Measurements from ENCODE around the gene TESMIN.

Gene TESMIN

GRCh38 chr11:68710409-68710808 lies 40.9 kb downstream of the TESMIN start:
- DNase-seq (ENCODE audit: low spot score), result no peak

GRCh38 chr11:68709062-68709461 lies 42.3 kb downstream of the TESMIN start:
- DNase-seq (ENCODE audit: low spot score), result no peak

GRCh38 chr11:68707527-68707926 lies 43.8 kb downstream of the TESMIN start:
- no peak for DNase-seq (ENCODE audit: low spot score)

GRCh38 chr11:68704887-68705286 lies 46.4 kb downstream of the TESMIN start:
- no peak for DNase-seq (ENCODE audit: low spot score)

- DNase-seq (ENCODE audit: low spot score), result no peak
Measured at GRCh38 chr11:68698993-68699392, 52.3 kb downstream of the TESMIN start.

- DNase-seq (ENCODE audit: low spot score), result no peak
Measured at GRCh38 chr11:68695531-68695930, 55.8 kb downstream of the TESMIN start.

GRCh38 chr11:68694431-68695297 lies 56.7 kb downstream of the TESMIN start:
- DNase-seq (ENCODE audit: low spot score), result no peak

GRCh38 chr11:68693484-68693882 lies 57.8 kb downstream of the TESMIN start:
- no peak for DNase-seq (ENCODE audit: low spot score)

GRCh38 chr11:68692871-68693483 lies 58.3 kb downstream of the TESMIN start:
- no peak for DNase-seq (ENCODE audit: low spot score)

GRCh38 chr11:68692115-68692514 lies 59.2 kb downstream of the TESMIN start:
- DNase-seq (ENCODE audit: low spot score), result no peak

GRCh38 chr11:68691402-68691784 lies 59.9 kb downstream of the TESMIN start:
- DNase-seq (ENCODE audit: low spot score), result no peak

GRCh38 chr11:68690671-68691401 lies 60.5 kb downstream of the TESMIN start:
- no peak for DNase-seq (ENCODE audit: low spot score)

GRCh38 chr11:68689737-68690625 lies 61.3 kb downstream of the TESMIN start:
- no peak for DNase-seq (ENCODE audit: low spot score)

GRCh38 chr11:68688881-68689280 lies 62.4 kb downstream of the TESMIN start:
- peak; percentile 90 for DNase-seq (ENCODE audit: low spot score)

GRCh38 chr11:68687986-68688385 lies 63.3 kb downstream of the TESMIN start:
- no peak for DNase-seq (ENCODE audit: low spot score)

GRCh38 chr11:68687311-68687710 lies 64.0 kb downstream of the TESMIN start:
- DNase-seq (ENCODE audit: low spot score), result no peak

GRCh38 chr11:68686486-68686885 lies 64.8 kb downstream of the TESMIN start:
- DNase-seq (ENCODE audit: low spot score), result no peak

GRCh38 chr11:68685656-68686380 lies 65.5 kb downstream of the TESMIN start:
- DNase-seq (ENCODE audit: low spot score), result no peak

- peak; percentile 90 for DNase-seq (ENCODE audit: low spot score)
Measured at GRCh38 chr11:68684385-68685356, 66.6 kb downstream of the TESMIN start, which contains the start of gene GAL. TSS of gene GAL (plus strand) at chr11:68684544. CDS start at chr11:68684924, 380 bp downstream.

All from HuH-7 (cell line).